GM21447 (cell line): ENCODE results near the gene EPSTI1.

ENCODE experiments used
- ATAC-seq: cut with Tn5 transposase; IDR thresholded peaks from one replicate; pipeline ENCODE4 v1.9.1; 2021; ENCODE audit not compliant: unreplicated experiment

Gene EPSTI1

DNA sequence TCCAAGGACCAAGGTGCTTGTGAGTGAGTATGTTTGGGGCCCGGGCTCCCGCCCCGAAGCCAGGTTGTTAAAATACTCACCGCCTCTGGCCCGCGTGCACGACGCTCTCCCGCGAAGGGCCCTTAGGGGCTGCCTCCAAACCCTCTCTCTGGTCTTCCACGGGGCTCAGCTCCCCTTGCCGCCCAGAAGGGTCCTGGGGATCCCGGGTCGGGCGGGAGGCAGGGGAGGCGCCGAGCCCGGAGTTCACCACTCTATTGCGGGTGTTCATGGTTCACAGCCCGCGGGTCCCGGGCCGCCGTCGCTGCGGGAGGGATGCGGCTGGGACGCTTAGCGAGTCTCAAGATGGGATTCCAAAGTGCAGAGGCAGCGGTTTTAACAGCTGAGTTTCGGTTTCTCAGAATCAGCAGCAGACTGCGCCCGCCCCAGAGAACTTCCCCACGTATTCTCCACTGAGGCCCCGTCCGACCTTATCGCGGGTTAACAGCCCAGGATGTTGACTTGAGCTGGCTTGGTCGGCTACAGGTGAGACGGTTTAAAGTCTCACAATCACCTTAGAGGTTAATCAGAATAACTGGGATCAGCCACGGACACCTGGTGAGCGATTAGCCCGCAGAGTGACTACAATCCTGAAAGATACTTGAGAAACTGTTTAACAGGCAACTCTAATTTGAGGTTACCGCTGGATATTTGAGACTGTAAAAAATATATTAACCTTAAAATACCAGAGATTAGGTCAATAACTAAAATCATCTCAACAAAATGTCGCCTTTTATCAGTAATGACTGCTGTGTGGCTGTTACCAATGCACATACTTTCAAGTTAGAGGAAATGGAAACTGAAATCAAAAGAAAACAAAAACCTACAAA, at the start of gene EPSTI1:
TSS of gene EPSTI1 (minus strand) at position 344 of the 866 bp plus-strand sequence. CDS start at position 268, 76 bp downstream.
- peak; percentile 75 for ATAC-seq

DNA sequence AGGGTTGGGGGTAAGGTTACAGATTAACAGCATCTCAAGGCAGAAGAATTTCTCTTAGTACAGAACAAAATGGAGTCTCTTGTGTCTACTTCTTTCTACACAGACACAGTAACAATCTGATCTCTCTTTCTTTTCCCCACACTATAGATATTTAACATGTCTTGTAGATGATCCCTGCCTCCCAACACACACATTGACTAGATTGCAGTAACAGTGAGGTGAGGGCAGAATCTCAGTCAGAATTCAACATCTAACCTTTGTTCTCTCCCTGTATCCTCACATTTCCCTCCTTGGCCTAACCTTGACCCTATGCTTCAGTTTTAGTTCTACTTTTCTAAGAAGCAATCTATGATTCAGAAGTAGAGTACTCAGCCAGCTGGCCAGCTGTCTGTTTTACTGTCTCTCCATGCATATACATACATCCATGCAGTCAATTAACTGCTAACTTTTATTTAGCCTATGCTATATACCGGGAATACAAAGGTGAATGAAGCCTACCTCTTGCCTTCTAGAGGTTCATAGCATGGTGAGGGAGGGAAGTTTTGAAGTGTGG, 49.4 kb upstream of the EPSTI1 start:
- peak; percentile 61 for ATAC-seq

- peak; percentile 24 for ATAC-seq
Observed at GRCh38 chr13:43040581-43041368, 48.7 kb upstream of the EPSTI1 start.

DNA sequence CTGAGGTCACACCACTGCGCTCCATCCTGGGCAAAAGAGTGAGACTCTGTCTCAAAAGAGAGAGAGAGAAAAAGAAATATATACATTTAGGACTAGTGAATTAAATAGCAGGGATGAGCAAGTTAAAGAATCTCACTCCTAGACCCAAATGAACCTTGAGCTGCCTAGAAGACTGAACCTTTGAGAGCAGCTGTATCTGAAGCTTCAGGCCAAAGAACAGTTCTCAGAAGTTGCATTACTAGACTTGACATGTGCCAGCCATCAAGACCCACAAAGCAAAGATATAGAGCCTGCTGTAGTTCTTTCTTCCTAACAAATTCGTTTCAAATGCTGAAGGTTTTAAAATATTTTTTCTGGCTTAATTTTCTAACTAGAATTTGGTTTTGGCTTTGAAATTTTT, 47.9 kb upstream of the EPSTI1 start:
- ATAC-seq, result no peak

DNA sequence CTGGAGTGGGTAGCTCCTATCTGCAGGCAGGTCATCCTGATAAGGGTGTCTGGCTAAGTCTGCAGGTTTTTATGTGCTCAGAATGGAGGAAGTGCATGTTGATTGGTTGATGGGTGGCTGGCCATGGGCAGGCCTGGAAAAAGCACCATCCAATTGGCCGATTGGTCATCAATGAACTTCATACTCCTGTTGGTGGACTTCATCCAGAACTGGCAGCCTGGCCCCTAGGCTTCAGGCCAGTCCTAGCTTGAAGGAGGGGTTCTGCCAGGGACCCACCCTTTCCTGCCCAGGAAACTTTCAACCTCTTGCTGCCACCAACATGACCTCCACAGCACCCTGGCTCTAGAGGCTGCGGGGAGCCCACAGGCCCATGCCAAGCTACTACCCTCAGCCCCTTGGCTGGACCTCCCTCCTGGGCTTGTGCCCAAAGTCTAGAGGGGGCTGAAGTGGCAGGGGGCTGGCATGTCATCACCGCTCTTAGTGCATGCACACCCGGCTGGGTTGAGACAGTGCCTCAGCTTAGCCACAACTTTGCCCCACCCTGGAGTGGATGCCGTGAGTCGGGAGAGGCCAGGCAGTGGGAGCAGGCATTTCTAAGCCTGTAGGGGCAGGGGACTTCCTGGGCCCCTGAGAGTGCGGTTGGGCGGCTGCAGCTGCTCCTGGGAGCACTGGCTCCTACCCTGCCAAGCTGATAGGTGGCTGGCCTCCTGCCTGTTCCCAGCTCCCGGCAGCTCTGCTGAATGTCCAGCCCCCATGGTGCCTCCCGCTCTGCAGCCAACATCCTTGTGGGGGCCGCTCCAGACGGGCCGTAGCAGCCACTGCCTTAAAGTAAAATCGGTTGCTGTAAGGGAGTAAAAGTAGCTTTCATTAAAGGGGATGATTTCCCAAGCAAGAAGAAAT, 44.6 kb upstream of the EPSTI1 start:
- ATAC-seq, result no peak

DNA sequence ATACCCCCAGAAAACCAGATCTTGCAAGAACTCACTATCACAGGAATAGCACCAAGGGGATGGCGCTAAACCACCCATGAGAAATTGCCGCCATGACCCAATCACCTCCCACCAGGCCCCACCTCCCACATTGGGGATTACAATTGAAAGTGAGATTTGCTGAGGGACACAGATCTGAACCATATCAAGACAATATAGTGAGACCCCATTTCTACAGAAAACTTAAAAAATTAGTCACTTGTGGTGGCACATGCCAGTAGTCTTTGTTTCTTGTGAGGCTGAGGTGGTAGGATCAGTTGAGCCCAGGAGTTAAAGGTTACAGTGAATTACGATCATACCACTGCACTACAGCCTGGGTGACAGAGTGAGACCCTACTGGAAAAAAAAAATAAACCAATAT, 41.0 kb upstream of the EPSTI1 start:
- ATAC-seq, result no peak

DNA sequence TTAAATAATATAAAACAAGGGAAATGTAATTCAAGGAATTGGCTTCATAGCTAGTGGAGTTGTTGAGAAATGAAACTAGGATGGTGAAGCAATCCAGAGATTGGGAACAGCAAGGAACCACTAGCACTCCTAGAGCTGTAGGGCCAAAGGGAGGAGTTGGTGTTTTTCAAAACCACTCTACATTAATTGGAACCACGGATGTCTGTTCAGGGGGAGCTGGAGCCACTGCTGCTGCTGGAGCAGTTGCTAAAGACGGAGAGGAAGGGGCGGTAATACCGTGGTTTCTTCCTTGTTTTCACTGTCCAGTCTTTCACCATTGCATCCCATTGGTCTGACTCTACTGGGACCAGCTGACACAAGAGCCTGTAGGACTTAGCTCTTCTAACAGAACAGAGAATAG, 39.8 kb upstream of the EPSTI1 start:
- no peak for ATAC-seq

DNA sequence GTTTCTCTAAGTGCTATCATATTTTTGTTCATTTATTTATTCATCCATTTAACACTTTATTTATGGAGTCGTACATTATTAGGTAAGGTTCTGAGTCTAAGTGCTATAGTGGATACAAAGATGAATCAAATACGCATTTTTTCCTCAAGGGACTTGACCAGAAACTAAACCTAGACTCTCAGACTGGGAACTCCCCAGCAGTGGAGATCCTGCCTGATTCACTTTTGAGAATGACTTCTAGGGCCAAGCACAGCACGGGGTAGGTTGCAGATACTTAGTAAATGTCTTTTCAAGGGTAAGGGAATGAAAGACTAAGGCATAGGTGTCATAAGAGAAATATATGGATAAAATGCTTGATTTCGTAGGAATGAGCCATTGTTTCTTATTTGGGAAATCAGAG, 38.5 kb upstream of the EPSTI1 start:
- ATAC-seq, result no peak

DNA sequence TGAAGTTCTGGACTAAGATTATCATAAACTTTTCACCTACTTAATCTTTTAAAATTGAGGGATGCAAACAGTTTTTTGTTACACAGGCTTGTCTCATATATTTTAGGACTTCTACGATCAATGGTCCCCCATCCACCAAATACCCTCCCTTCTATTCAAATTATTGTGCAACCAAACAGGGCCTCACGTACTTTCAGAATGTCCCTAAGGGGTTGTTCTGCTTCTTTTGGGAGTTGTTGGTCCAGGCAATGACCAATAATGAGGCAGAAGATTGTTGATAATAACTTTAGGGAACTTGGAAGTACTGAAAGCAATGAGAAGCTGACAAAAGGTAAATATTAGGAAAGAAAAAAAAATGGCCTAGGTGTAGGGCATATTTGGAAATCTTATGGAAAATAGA, 34.2 kb upstream of the EPSTI1 start:
- ATAC-seq, result no peak

- peak; percentile 81 for ATAC-seq
Observed at GRCh38 chr13:43023289-43023963, 31.4 kb upstream of the EPSTI1 start, which contains the start of gene DNAJC15. Gene DNAJC15 (plus strand): TSS chr13:43023586. CDS start chr13:43023627, 41 bp downstream.

GRCh38 chr13:43022934-43023288, 30.9 kb upstream of the EPSTI1 start:
- no peak for ATAC-seq

- ATAC-seq, result no peak
Observed at GRCh38 chr13:43021926-43022670, 30.1 kb upstream of the EPSTI1 start.

- no peak for ATAC-seq
Observed at GRCh38 chr13:43020794-43021193, 28.8 kb upstream of the EPSTI1 start.

GRCh38 chr13:43019811-43020210, 27.8 kb upstream of the EPSTI1 start:
- ATAC-seq, result no peak

DNA sequence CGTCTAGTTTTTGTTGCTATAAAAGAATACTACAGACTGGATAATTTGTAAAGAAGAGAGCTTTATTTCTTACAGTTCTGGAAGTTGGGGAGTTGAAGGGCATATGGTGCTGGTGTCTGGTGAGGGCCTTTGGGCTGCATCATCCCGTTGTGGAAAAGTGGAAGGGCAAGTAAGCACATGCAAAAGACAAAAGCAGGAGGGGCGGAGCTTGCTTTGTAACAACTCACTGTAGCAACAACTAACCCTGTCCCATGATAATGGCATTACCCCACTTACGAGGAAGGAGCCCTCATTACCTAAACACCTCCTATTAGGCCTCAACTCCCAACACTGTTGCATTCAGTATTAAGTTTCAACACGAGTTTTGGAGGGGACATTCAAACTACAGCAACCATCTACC, 24.2 kb upstream of the EPSTI1 start:
- no peak for ATAC-seq

- ATAC-seq, result no peak
Observed at GRCh38 chr13:43014162-43014561, 22.1 kb upstream of the EPSTI1 start.

- no peak for ATAC-seq
Observed at GRCh38 chr13:43009506-43009905, 17.5 kb upstream of the EPSTI1 start.

- ATAC-seq, result no peak
Observed at GRCh38 chr13:43008596-43008995, 16.6 kb upstream of the EPSTI1 start.

DNA sequence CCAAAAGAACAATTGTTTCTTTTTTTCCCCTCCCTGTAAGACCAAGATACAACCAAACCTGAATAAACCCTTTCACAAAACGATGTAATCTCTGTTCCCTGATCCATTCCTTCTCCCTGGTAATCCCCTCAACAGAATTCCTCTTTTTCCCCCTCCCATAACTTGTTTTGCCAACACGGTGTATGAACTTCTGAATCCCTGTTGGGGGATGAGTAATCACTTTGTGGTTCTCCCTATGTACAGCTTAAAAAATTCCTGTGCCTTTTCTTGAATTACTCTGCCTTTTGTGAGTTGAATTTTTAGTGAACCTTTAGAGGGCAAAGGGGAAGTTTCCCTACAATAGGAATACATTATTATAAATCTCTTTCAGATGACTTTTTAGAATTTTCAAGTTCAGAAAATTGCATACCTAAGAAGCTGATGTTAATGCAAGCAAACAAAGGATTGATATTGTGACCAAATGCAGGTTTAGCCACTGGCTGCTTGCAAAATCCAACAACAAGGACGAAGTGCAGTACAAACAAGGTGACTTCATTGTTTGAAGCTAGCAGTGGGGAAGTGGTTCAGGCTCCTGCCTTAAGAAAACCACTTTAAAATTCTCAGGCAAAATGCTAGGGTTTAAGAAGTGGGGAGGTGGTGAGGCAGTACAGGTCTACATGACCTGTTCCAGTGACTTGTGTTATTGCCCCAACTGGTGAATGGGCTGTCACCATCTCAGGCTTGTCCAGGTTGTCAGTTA, 15.0 kb upstream of the EPSTI1 start:
- ATAC-seq, result no peak
